HG02571 (cell line): ENCODE results near the gene BAK1.

Source experiments
- ATAC-seq: cut with Tn5 transposase; IDR thresholded peaks from one replicate; pipeline ENCODE4 v1.9.1; 2021; ENCODE audit warnings: mild to moderate bottlenecking, moderate library complexity; ENCODE audit not compliant: unreplicated experiment

Gene BAK1

GRCh38 chr6:33588894-33589293 is 8.8 kb upstream of the BAK1 start:
- ATAC-seq, result no peak

GRCh38 chr6:33587529-33587928 is 7.5 kb upstream of the BAK1 start:
- ATAC-seq, result no peak

DNA sequence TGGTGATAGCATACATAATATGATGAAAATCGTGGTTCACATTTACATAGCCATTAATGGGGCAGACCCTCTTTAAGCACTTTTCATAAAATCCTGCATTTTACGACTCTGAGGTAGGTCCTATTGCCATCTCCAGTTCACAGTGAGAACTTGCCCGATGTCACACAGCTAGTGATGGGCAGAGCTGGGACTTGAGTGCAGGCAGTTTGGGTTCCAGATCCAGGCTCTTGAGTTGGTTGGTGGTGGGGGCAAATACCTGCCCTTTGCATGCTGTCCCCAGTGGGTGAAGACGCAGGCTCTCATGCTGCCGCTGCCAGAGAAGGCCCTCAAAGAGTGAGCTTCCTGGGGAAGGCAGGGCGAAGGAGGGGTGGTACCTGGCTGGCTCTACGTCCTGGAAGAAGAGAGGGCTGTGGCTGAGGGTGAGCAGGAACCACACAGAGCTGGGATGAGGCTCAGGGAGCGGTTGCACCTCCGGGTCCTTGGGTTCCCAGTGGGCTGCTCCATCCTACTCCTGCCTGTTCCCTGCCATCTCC is 6.1 kb upstream of the BAK1 start:
- no peak for ATAC-seq

GRCh38 chr6:33585403-33586107 is 5.5 kb upstream of the BAK1 start:
- ATAC-seq, result peak; percentile 58

GRCh38 chr6:33584700-33585402 is 4.8 kb upstream of the BAK1 start:
- no peak for ATAC-seq

GRCh38 chr6:33583591-33584155 is 3.6 kb upstream of the BAK1 start:
- ATAC-seq, result no peak

- no peak for ATAC-seq
These were observed 1.1 kb upstream of the BAK1 start for GRCh38 chr6:33581186-33581585.

DNA sequence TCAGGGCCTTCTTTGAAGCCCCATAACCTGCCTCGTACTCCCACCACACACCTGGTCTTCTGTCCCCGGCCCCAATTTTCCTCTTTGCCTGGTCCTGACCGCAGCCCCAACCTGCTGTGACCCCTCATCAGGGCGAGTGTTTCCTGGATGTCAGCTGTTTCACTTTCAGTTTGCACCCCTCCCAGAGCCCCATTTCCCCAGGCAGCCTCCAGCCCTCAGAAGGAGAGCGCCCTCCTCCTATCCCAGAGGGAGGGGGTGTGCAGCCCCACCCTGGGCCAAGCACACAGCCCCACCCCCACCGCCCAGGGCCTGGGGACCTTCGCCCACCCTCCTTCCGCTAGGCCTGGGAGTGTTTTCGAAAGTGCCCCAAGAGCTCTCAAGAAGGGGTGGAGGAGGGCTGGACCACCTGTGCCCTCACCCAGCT is 1.5 kb downstream of the BAK1 start:
- no peak for ATAC-seq

DNA sequence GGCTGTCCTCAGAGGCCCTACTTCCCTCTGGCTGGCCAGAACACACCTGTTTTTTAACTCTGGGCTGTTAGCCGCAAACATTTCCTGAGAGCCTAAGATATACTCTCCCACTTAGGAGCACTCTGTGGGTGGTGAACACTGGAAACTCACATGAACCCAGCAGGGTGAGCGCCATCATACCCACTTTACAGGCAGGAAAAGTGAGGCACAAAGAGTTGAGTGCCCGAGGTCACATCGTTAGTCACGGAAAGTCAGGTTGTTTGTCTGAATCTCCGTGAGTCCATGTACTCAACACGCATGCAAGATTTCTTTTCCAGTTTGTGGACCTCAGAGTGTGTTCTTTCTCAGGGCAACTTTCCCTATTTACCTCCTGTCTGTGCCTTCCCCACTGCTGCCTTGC is 1.9 kb downstream of the BAK1 start:
- no peak for ATAC-seq

DNA sequence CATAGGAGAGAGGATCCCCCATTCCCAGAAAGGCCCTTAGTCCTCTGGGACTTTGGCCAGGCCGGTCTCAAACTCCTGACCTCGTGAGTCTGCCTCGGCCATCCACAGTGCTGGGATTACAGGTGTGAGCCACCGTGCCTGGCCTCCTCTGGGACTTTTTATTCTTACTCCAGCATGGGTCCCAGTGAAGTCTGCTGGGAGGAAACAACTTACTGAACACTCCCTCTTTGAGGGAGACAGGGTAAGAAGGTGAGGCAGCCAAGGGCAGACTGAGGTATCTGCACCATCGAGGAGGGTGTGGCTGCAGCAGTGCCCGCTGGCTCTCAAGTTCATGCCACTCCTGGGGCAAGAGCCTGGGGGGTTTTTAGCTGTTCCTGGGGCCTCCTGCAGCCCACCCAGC is 2.4 kb downstream of the BAK1 start:
- no peak for ATAC-seq

- ATAC-seq, result no peak
These were observed 3.0 kb downstream of the BAK1 start for GRCh38 chr6:33577106-33577535.

DNA sequence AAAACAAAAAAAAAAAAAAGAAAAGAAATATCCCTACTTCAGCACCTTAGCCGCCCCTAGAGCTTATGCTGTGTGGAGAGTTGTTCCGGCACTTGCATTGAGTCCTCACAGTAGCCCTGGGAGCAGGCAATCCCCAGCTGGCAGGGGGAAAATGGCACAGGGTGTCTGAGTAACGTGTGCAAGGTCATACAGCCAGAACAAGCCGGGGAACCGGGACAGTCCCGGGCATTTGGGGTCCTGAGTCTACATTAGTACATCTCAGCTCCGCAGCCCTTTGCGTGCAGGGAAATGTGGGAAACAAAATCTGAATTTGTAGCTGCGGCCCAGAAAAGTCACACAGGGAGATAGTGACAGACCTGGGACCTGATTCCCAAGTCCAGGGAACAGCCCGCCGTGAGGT is 3.4 kb downstream of the BAK1 start:
- no peak for ATAC-seq

- no peak for ATAC-seq
These were observed 4.9 kb downstream of the BAK1 start for GRCh38 chr6:33575211-33575610.

GRCh38 chr6:33571637-33572316 is 8.3 kb downstream of the BAK1 start:
- no peak for ATAC-seq

- peak; percentile 79 for ATAC-seq
These were observed 9.1 kb downstream of the BAK1 start for GRCh38 chr6:33570806-33571636.

DNA sequence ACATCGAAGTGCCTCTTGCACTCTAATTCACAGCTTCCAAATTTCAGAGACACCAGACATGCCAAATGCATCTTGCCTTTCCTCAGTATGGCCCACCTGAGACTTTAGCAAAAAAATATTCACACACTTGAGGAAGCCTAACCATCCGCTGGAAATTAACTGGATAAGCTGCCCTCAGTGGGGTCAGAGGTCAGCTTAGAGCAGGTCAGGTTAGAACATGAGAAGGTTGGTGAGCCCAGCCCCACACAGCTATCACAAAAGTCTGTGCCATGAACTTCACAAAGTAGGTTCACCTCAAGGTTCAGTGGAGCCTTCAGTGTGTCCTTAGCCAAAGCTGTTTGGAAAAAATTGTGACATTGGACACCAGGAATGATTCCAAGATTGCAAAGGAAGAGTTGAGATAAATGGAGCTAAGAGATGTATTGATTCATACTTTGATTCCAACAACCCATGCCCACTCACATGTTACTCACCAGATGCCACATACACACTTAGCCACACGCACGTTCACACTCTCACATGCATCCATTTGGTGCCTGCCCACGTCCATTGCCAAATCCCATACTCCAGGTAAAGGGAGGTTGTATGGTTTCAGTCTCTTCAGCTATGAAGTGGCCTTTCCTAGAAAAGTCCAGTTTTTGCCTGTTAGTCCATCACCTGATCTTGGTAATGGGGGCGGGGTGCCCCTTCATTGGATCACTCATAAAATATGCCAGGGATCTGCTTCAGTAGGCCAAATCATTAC is 11.1 kb downstream of the BAK1 start:
- ATAC-seq, result no peak

DNA sequence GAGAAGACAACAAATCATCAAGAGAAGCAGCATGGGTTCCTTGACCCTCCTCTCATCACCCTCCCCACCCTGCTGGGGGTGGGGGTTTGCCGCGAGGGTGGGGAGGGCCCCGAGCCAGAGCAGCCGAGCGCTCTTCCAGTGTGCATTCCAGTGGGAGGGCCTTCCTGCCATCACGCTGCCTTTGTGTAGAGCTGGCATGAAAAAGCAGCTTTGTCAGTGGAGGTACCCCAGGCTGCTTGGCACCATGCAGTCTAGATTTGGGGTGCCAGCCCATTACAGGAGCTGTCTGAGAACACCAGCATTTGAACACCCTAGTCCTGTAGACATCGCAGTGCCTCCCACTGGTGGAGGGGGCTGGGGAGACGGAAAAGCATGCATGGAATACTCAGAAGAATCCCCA is 12.2 kb downstream of the BAK1 start:
- ATAC-seq, result no peak

- no peak for ATAC-seq
These were observed 13.6 kb downstream of the BAK1 start for GRCh38 chr6:33566182-33567084.

- ATAC-seq, result no peak
These were observed 21.3 kb downstream of the BAK1 start for GRCh38 chr6:33558801-33559200.
